Measurements from ENCODE around the gene DNAJB8.

DNA sequence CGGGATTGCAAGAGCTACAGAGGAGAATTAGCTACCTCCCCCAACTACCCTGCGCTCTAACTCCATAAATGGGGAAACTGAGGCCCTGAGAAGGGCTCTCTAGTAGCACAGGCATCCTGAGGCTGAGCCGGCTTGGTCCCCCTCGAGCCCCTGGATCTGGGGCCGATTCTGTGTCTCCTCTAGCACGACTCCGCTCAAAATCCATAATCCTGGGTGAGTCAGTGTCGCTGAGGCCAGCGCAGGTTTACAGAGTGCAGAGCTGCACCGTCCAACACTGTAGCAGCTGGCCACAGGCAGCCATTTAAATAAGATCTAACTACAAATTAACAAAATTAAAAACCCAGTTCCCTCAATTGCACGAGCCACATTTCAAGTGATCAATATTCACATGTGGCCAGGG, 15.5 kb upstream of the DNAJB8 start:
- TF ChIP-seq, protein P1, sequence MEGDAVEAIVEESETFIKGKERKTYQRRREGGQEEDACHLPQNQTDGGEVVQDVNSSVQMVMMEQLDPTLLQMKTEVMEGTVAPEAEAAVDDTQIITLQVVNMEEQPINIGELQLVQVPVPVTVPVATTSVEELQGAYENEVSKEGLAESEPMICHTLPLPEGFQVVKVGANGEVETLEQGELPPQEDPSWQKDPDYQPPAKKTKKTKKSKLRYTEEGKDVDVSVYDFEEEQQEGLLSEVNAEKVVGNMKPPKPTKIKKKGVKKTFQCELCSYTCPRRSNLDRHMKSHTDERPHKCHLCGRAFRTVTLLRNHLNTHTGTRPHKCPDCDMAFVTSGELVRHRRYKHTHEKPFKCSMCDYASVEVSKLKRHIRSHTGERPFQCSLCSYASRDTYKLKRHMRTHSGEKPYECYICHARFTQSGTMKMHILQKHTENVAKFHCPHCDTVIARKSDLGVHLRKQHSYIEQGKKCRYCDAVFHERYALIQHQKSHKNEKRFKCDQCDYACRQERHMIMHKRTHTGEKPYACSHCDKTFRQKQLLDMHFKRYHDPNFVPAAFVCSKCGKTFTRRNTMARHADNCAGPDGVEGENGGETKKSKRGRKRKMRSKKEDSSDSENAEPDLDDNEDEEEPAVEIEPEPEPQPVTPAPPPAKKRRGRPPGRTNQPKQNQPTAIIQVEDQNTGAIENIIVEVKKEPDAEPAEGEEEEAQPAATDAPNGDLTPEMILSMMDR (IDR thresholded peaks at IDR 0.05) = no peak
- TF ChIP-seq POLR2AphosphoS5 (IDR thresholded peaks at IDR 0.05) = no peak
- no peak for TF ChIP-seq EP300 (IDR thresholded peaks at IDR 0.05)
